H9 (cell line): ENCODE measurements around the gene FCRL6. TPM values are rescaled to one million over a fixed set of nuclear protein-coding genes. Genes with fewer than 3 reads are reported as not detected.

ENCODE experiments used
- DNase-seq: peaks from one replicate; pipeline ENCODE4 v3.0.0-alpha.2; 2017
- H2AFZ ChIP-seq: one replicate; pipeline ENCODE4 v1.6.1; 2013; ENCODE audit warnings: mild to moderate bottlenecking, low read length, control low read depth, moderate library complexity
- H2AK5ac ChIP-seq: 2 replicates; pipeline ENCODE4 v1.6.1; 2013; ENCODE audit warnings: low read length, control low read depth, mixed read lengths; ENCODE audit not compliant: insufficient read length
- H2BK120ac ChIP-seq: one replicate; pipeline ENCODE4 v1.6.1; 2013; ENCODE audit warnings: low read depth, mild to moderate bottlenecking, low read length, control low read depth, inconsistent platforms; ENCODE audit not compliant: poor library complexity, severe bottlenecking
- H2BK12ac ChIP-seq: 2 replicates; pipeline ENCODE4 v1.6.1; 2013; ENCODE audit warnings: low read length, control low read depth, mixed read lengths, low read depth; ENCODE audit not compliant: insufficient read length
- H2BK15ac ChIP-seq: 2 replicates; pipeline ENCODE4 v1.6.1; 2013; ENCODE audit warnings: low read depth, low read length, control low read depth
- H2BK20ac ChIP-seq: one replicate; pipeline ENCODE4 v1.6.1; 2013; ENCODE audit warnings: low read depth, mild to moderate bottlenecking, low read length, control low read depth, inconsistent platforms; ENCODE audit not compliant: poor library complexity, severe bottlenecking
- H2BK5ac ChIP-seq: 2 replicates; pipeline ENCODE4 v1.6.1; 2013; ENCODE audit warnings: low read length, control low read depth, mixed read lengths; ENCODE audit not compliant: insufficient read length
- H3K14ac ChIP-seq: 2 replicates; pipeline ENCODE4 v1.6.1; 2013; ENCODE audit warnings: low read length, control low read depth; ENCODE audit not compliant: insufficient read depth
- H3K18ac ChIP-seq: 2 replicates; pipeline ENCODE4 v1.6.1; 2013; ENCODE audit warnings: low read depth, mild to moderate bottlenecking, mixed read lengths, low read length, control low read depth; ENCODE audit not compliant: insufficient read length
- H3K23ac ChIP-seq: 2 replicates; pipeline ENCODE4 v1.6.1; 2013; ENCODE audit warnings: low read length, control low read depth, mixed read lengths, low read depth; ENCODE audit not compliant: insufficient read length
- H3K23me2 ChIP-seq: 2 replicates; pipeline ENCODE4 v1.6.1; 2013; ENCODE audit warnings: low read depth, mild to moderate bottlenecking, mixed read lengths, low read length, control low read depth; ENCODE audit not compliant: insufficient read length, poor library complexity, severe bottlenecking
- H3K27ac ChIP-seq: 2 replicates; pipeline ENCODE4 v1.5.1; 2013; ENCODE audit warnings: low read length, control low read depth, mixed read lengths, low read depth; ENCODE audit not compliant: insufficient read length
- H3K27me3 ChIP-seq: 2 replicates; pipeline ENCODE4 v1.6.1; 2013; ENCODE audit warnings: low read length, control low read depth, inconsistent platforms; ENCODE audit not compliant: insufficient read depth
- H3K4ac ChIP-seq: 2 replicates; pipeline ENCODE4 v1.6.1; 2013; ENCODE audit warnings: low read depth, mild to moderate bottlenecking, control low read depth, inconsistent platforms, low read length, moderate library complexity
- H3K4me1 ChIP-seq: 2 replicates; pipeline ENCODE4 v1.6.1; 2013; ENCODE audit warnings: low read length, control low read depth, inconsistent platforms; ENCODE audit not compliant: insufficient read depth
- H3K4me2 ChIP-seq: 2 replicates; pipeline ENCODE4 v1.6.1; 2013; ENCODE audit warnings: low read length, control low read depth, mixed read lengths; ENCODE audit not compliant: insufficient read length, insufficient read depth
- H3K56ac ChIP-seq: 2 replicates; pipeline ENCODE4 v1.6.1; 2013; ENCODE audit warnings: low read depth, mild to moderate bottlenecking, mixed read lengths, low read length, control low read depth; ENCODE audit not compliant: insufficient read length
- H3K79me1 ChIP-seq: 2 replicates; pipeline ENCODE4 v1.6.1; 2013; ENCODE audit warnings: low read depth, mild to moderate bottlenecking, moderate library complexity, low read length, control low read depth, inconsistent platforms; ENCODE audit not compliant: insufficient read depth, poor library complexity, severe bottlenecking
- H3K79me2 ChIP-seq: 2 replicates; pipeline ENCODE4 v1.6.1; 2013; ENCODE audit warnings: low read length, control low read depth, inconsistent platforms; ENCODE audit not compliant: insufficient read depth
- H3K9ac ChIP-seq: 2 replicates; pipeline ENCODE4 v1.6.1; 2013; ENCODE audit warnings: low read length, control low read depth, mixed read lengths; ENCODE audit not compliant: insufficient read length; ENCODE audit errors: extremely low read depth
- H3K9me3 ChIP-seq: one replicate; pipeline ENCODE4 v1.6.1; 2013; ENCODE audit warnings: low read depth, low read length, inconsistent platforms; ENCODE audit not compliant: control insufficient read depth
- H3T11ph ChIP-seq: one replicate; pipeline ENCODE4 v1.6.1; 2013; ENCODE audit warnings: mild to moderate bottlenecking, low read length, control low read depth, inconsistent platforms
- H4K20me1 ChIP-seq: one replicate; pipeline ENCODE4 v1.6.1; 2013; ENCODE audit not compliant: control insufficient read depth, insufficient read length, insufficient read depth
- H4K5ac ChIP-seq: 2 replicates; pipeline ENCODE4 v1.6.1; 2013; ENCODE audit warnings: low read depth, mild to moderate bottlenecking, mixed read lengths, low read length, control low read depth; ENCODE audit not compliant: insufficient read length
- H4K8ac ChIP-seq: replicated peaks from 2 replicates; pipeline ENCODE4 v1.6.1; 2013; ENCODE audit warnings: low read length, control low read depth, mixed read lengths, low read depth; ENCODE audit not compliant: insufficient read length
- H4K91ac ChIP-seq: 2 replicates; pipeline ENCODE4 v1.6.1; 2013; ENCODE audit warnings: low read depth, mild to moderate bottlenecking, moderate library complexity, mixed read lengths, low read length, control low read depth; ENCODE audit not compliant: insufficient read length
- H3K27ac Mint-ChIP-seq, 3 experiments: 2 replicates in 2 of 3; 3 replicates in 1 of 3; pipeline ENCODE4 v1.8.0; 2020 to 2021; ENCODE audit warnings: mixed read lengths in 3 of 3, mild to moderate bottlenecking in 1 of 3, moderate library complexity in 1 of 3
- H3K27me3 Mint-ChIP-seq: 2 replicates; pipeline ENCODE4 v1.8.0; 2021; ENCODE audit warnings: low read depth, mild to moderate bottlenecking, moderate library complexity, mixed read lengths
- H3K36me3 Mint-ChIP-seq, 3 experiments: 2 replicates in 2 of 3; 3 replicates in 1 of 3; pipeline ENCODE4 v1.8.0; 2020 to 2021; ENCODE audit warnings: low read depth in 3 of 3, mixed read lengths in 3 of 3; ENCODE audit not compliant: insufficient read depth in 1 of 3
- H3K4me1 Mint-ChIP-seq, 2 experiments: 2 replicates each; pipeline ENCODE4 v1.8.0; 2020; ENCODE audit warnings: mixed read lengths in 2 of 2
- H3K4me3 Mint-ChIP-seq, 2 experiments: 2 replicates in 1 of 2; 3 replicates in 1 of 2; pipeline ENCODE4 v1.8.0; 2020 to 2021; ENCODE audit warnings: mild to moderate bottlenecking in 2 of 2, mixed read lengths in 2 of 2, moderate library complexity in 1 of 2
- H3K9me3 Mint-ChIP-seq, 2 experiments: 2 replicates in 1 of 2; 3 replicates in 1 of 2; pipeline ENCODE4 v1.8.0; 2020; ENCODE audit warnings: mild to moderate bottlenecking in 2 of 2, mixed read lengths in 2 of 2, moderate library complexity in 1 of 2
- CTCF ChIP-seq: fragments of 200-600 bp; sonication (generic); conservative IDR thresholded peaks from 3 replicates; pipeline ENCODE4 v1.8.0; 2021; ENCODE audit warnings: antibody characterized with exemption, mild to moderate bottlenecking
- WGBS: extraction: QIAGEN DNeasy Blood & Tissue Kit; methylation state at CpG from one replicate; pipeline ENCODE4 v1.1.7; 2013; ENCODE audit warnings: missing lambda C conversion rate, low lambda C conversion rate, mixed read lengths; ENCODE audit not compliant: insufficient read length; ENCODE audit errors: extremely low coverage; 5-methylcytosine and 5-hydroxymethylcytosine counted together
- total RNA-seq: library from RNA; stranded (reverse); gene quantifications from 2 replicates; pipeline ENCODE4 v1.2.1, GENCODE V29; 2021

The FCRL6 gene
- total RNA-seq, 1 experiment from 2014 or later = not detected

DNA sequence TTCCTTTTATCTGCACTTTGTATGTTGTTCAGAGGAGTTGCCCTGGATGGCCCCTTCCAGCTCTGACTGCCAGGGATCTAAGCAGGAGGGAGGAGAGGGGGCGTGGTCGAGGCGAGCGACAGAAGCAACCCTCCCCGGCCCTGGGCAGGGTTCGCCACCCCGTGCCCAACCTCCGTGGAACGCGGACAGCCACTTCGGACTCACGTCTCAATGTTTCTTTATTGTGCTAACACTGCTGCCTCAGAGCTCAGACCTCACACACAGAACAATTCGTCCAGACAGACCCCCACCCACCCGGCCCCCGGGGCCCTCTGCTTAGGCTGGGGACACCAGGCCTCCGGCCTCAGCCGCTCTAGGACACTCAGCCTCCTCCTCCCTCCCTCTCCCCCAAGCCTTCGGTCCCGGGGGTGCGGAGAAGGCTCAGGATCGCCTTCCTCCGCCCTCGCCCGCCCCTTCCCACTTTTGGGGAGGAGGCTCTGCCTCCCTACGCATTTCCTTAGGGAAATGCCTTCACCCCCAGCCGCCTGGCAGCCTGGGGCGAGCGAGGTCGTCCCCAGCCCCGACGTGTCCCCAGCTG lies 52.0 kb downstream of the FCRL6 start:
- Histone ChIP-seq H3K4me1 (no peaks in the 10 kb centered on the region), H2AK5ac (no peak overlapping the region), H3K23ac (no peak overlapping the region), H2BK12ac (no peak overlapping the region), H4K20me1 (no peaks in the 10 kb centered on the region), H3K79me2 (no peaks in the 10 kb centered on the region), H2BK5ac (no peak overlapping the region), H3K79me1 (no peaks in the 10 kb centered on the region), H3K4me2 (peak overlapping the region; percentile 49), H3K23me2 (peaks cover 6% of the 10 kb centered on the region), H3K4ac (no peak overlapping the region), H2BK15ac (no peak overlapping the region), H3K9ac (no peak overlapping the region), H3T11ph (no peak overlapping the region), H4K5ac (no peak overlapping the region), H2AFZ (no peak overlapping the region), H2BK20ac (no peak overlapping the region), H3K56ac (no peak overlapping the region), H3K9me3 (no peaks in the 10 kb centered on the region), H3K18ac (no peak overlapping the region), H3K14ac (no peak overlapping the region), H3K27ac (no peak overlapping the region), H2BK120ac (no peak overlapping the region), H3K27me3 (peaks cover 6% of the 10 kb centered on the region; the same call in 1 of the 2 replicates), H4K8ac (no peak overlapping the region), H4K91ac (no peak overlapping the region)
- Mint-ChIP-seq H3K27ac (no peak overlapping the region), H3K4me3 (peak overlapping the region; percentile 73 to 93), H3K9me3 (no peaks in the 10 kb centered on the region), H3K4me1 (peaks cover 6% of the 10 kb centered on the region in 2 experiments), H3K27me3 (peaks cover 50% of the 10 kb centered on the region), H3K36me3 (no peaks in the 10 kb centered on the region)
- no CpG with 5 or more reads among the region's 31 CpGs for WGBS
- TF ChIP-seq CTCF = no peak
- peak; percentile 72 for DNase-seq
